HG03139 (cell line): ENCODE data around the gene ROR1.

ENCODE experiments used
- ATAC-seq: cut with Tn5 transposase; IDR thresholded peaks from one replicate; pipeline ENCODE4 v1.9.1; 2021; ENCODE audit not compliant: unreplicated experiment

Gene ROR1

GRCh38 chr1:63878932-63879331 is 105.1 kb downstream of the ROR1 start:
- no peak for ATAC-seq

GRCh38 chr1:63880958-63881576 is 107.2 kb downstream of the ROR1 start:
- no peak for ATAC-seq

- no peak for ATAC-seq
These were observed 108.4 kb downstream of the ROR1 start for GRCh38 chr1:63882048-63882704.

- ATAC-seq = no peak
These were observed 109.8 kb downstream of the ROR1 start for GRCh38 chr1:63883494-63884235.

GRCh38 chr1:63884486-63884885 is 110.7 kb downstream of the ROR1 start:
- no peak for ATAC-seq

- ATAC-seq = no peak
These were observed 112.1 kb downstream of the ROR1 start for GRCh38 chr1:63885899-63886298.

- no peak for ATAC-seq
These were observed 112.5 kb downstream of the ROR1 start for GRCh38 chr1:63886340-63886739.

- ATAC-seq = no peak
These were observed 114.0 kb downstream of the ROR1 start for GRCh38 chr1:63887809-63888208.

GRCh38 chr1:63888984-63889383 is 115.2 kb downstream of the ROR1 start:
- ATAC-seq = no peak

GRCh38 chr1:63890468-63890867 is 116.7 kb downstream of the ROR1 start:
- no peak for ATAC-seq

- no peak for ATAC-seq
These were observed 117.4 kb downstream of the ROR1 start for GRCh38 chr1:63891060-63891690.

- ATAC-seq = peak; percentile 99
These were observed 119.0 kb downstream of the ROR1 start for GRCh38 chr1:63892632-63893395.

GRCh38 chr1:63893976-63894375 is 120.2 kb downstream of the ROR1 start:
- ATAC-seq = no peak

GRCh38 chr1:63894627-63895265 is 120.9 kb downstream of the ROR1 start:
- ATAC-seq = no peak

- ATAC-seq = no peak
These were observed 122.9 kb downstream of the ROR1 start for GRCh38 chr1:63896755-63897154.

GRCh38 chr1:63898428-63899196 is 124.8 kb downstream of the ROR1 start:
- no peak for ATAC-seq

- ATAC-seq = no peak
These were observed 127.3 kb downstream of the ROR1 start for GRCh38 chr1:63901094-63901493.

GRCh38 chr1:63902844-63903589 is 129.2 kb downstream of the ROR1 start:
- ATAC-seq = no peak
